ENCODE measurements around the gene TNFRSF14. TPM values are rescaled to one million over a fixed set of nuclear protein-coding genes. Genes with fewer than 3 reads are reported as not detected.

The TNFRSF14 gene
- total RNA-seq, 1 experiment from 2014 or later = 0.57 TPM

GRCh38 chr1:2598329-2598931 lies 42.3 kb downstream of the TNFRSF14 start:
- H2BK12ac ChIP-seq (ENCODE audit: insufficient read length, low read depth, low read length) = no peak overlapping the region
- peaks cover 25% of the 10 kb centered on the region for H3K27me3 Mint-ChIP-seq (ENCODE audit: low read depth)
- no peak overlapping the region for H3K9ac ChIP-seq (ENCODE audit: extremely low read depth, insufficient read length, low read length)
- no peak overlapping the region for H3K27ac ChIP-seq (ENCODE audit: insufficient read length, low read depth, low read length)
- no peaks in the 10 kb centered on the region for H4K20me1 ChIP-seq (ENCODE audit: control insufficient read depth, insufficient read depth, insufficient read length)
- H3K9me3 Mint-ChIP-seq = peaks cover 3 to 9% of the 10 kb centered on the region in 2 experiments; a peak in 3 of 5 replicates
- no peaks in the 10 kb centered on the region for H3K79me1 ChIP-seq (ENCODE audit: insufficient read depth, low read depth, low read length, poor library complexity, severe bottlenecking)
- no peak overlapping the region for H3K56ac ChIP-seq (ENCODE audit: insufficient read length, low read depth, low read length)
- H3K4me1 Mint-ChIP-seq = no peaks in the 10 kb centered on the region
- no peak overlapping the region for H2BK20ac ChIP-seq (ENCODE audit: low read depth, low read length, poor library complexity, severe bottlenecking)
- H3K4ac ChIP-seq (ENCODE audit: low read depth, low read length) = no peak overlapping the region
- no peaks in the 10 kb centered on the region for H3K9me3 ChIP-seq (ENCODE audit: control insufficient read depth, low read depth, low read length)
- no peak overlapping the region for H3K4me3 Mint-ChIP-seq
- no peaks in the 10 kb centered on the region for H3K36me3 Mint-ChIP-seq (ENCODE audit: insufficient read depth in 1 of 3, low read depth in 3 of 3)
- H3K23ac ChIP-seq (ENCODE audit: insufficient read length, low read depth, low read length) = no peak overlapping the region
- no peak for DNase-seq
- no peak overlapping the region for H4K91ac ChIP-seq (ENCODE audit: insufficient read length, low read depth, low read length)
- H3K4me2 ChIP-seq (ENCODE audit: insufficient read depth, insufficient read length, low read length) = no peak overlapping the region
- TF ChIP-seq CTCF (conservative IDR thresholded peaks at IDR 0.05) = peak; percentile 36; the same call in 1 of the 3 replicates
- H2BK15ac ChIP-seq (ENCODE audit: low read depth, low read length) = no peak overlapping the region
- no CpG with 5 or more reads among the region's 3 CpGs for WGBS (ENCODE audit: extremely low coverage, insufficient read length, low lambda C conversion rate)
- H3K14ac ChIP-seq (ENCODE audit: insufficient read depth, low read length) = no peak overlapping the region
- H2BK5ac ChIP-seq (ENCODE audit: insufficient read length, low read length) = no peak overlapping the region
- H2AFZ ChIP-seq (ENCODE audit: low read length) = no peak overlapping the region
- H4K8ac ChIP-seq (replicated peaks; ENCODE audit: insufficient read length, low read depth, low read length) = no peak overlapping the region
- H3K79me2 ChIP-seq (ENCODE audit: insufficient read depth, low read length) = no peaks in the 10 kb centered on the region
- H3K4me1 ChIP-seq (ENCODE audit: insufficient read depth, low read length) = no peaks in the 10 kb centered on the region
- no peak overlapping the region for H2AK5ac ChIP-seq (ENCODE audit: insufficient read length, low read length)
- H3K23me2 ChIP-seq (ENCODE audit: insufficient read length, low read depth, low read length, poor library complexity, severe bottlenecking) = no peaks in the 10 kb centered on the region
- H4K5ac ChIP-seq (ENCODE audit: insufficient read length, low read depth, low read length) = no peak overlapping the region
- H3K18ac ChIP-seq (ENCODE audit: insufficient read length, low read depth, low read length) = no peak overlapping the region
- H3K27me3 ChIP-seq (ENCODE audit: insufficient read depth, low read length) = no peaks in the 10 kb centered on the region
- no peak overlapping the region for H3K27ac Mint-ChIP-seq
- no peak overlapping the region for H3T11ph ChIP-seq (ENCODE audit: low read length)
- H2BK120ac ChIP-seq (ENCODE audit: low read depth, low read length, poor library complexity, severe bottlenecking) = no peak overlapping the region
